SKM-1 (cell line): ENCODE results near the gene SMIM28.

Experiments
- DNase-seq: peaks from one replicate; lab custom pipeline; 2025; ENCODE audit not compliant: unreplicated experiment; lab: John Stamatoyannopoulos, UW

SMIM28 gene

DNA sequence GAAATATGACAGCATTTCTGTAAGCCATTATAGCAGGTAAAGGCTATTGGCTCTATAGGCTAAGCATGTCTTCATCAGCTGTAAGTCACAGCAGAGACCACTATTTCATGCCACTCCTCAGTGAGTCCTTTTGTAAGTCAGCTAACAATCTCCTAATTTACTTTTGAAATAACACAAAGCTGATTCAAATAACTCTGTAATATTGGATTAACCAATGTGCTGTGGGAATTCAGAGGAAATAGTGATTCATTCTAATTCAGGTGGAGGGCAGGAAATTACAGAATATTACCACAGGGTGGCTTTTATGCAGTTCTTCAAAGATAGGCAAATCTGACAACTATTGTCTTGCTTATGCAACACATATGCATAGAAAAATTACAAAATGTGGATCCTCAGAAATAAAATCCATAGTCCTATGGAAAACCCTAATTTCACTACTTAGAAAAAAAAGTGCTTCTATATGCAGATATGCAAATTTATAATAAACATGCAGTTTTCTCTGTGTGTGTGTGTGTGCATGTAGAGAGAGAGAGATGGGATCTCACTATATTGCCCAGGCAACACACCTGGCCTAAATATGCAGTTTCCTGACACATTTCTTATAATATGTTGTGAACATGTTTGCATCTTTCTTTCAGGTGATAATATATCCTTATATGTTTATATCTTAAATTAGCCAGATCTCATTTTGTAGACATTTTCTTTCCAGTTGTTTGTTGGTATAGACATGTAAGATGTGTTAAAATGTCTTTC is 4.8 kb upstream of the SMIM28 start:
- no peak for DNase-seq

DNA sequence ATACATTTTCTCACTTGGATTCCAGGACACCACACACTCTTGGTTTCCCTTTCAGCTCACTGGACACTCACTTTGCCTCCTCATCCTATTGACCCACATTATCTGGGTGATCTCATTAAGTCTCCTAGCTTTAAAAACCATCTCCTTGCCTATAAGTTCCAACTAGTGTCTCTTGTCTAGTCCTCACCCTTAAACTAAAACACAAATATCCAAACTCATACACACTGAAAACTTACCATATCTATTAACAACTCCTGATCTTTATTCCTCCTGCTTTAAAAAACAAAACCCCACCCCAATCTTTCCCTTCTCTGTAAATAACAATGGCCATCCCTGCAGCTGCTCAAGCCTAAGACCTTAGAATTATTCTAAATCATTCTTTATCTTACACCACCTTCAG is 3.5 kb upstream of the SMIM28 start:
- no peak for DNase-seq

DNA sequence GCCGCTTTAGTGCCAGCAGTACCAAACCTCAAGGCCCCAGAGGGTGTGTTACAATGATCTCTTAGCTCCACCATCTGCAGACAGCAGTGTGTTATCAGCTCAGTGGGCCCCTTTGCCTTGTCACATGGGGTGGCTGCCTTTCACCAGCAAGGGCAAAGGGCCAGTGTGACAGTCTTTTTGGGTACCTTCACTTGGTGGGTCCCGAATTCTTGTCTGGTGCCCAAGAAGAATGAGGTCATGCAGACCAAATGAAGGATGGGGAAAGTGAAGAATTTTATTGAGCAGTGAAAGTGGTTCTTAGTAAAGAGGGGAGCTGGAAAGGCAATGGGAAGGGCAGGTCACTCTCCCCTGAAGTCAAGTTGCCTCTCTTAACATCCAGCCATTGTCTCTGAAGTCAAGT is 2.9 kb upstream of the SMIM28 start:
- DNase-seq = no peak

DNA sequence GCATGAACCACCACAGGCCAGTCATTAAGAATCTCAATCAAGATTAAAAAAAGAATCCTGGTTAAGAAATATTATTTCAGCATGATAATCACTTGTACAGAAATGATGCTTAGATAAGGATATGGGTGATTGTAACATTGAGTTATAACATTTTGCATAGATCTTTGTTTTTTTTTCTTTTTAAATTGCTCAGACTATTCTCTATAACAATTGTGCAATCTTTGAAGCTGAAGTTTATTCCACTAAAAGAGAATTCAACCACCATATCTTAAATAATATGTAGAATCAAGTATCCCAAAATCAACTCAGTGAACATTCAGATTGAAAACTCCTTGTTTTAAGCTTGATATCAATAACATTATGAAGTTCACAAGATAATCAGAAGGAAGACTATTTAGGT is 663 bp upstream of the SMIM28 start:
- no peak for DNase-seq

GRCh38 chr6:138378463-138378862 is 758 bp downstream of the SMIM28 start:
- DNase-seq = no peak

DNA sequence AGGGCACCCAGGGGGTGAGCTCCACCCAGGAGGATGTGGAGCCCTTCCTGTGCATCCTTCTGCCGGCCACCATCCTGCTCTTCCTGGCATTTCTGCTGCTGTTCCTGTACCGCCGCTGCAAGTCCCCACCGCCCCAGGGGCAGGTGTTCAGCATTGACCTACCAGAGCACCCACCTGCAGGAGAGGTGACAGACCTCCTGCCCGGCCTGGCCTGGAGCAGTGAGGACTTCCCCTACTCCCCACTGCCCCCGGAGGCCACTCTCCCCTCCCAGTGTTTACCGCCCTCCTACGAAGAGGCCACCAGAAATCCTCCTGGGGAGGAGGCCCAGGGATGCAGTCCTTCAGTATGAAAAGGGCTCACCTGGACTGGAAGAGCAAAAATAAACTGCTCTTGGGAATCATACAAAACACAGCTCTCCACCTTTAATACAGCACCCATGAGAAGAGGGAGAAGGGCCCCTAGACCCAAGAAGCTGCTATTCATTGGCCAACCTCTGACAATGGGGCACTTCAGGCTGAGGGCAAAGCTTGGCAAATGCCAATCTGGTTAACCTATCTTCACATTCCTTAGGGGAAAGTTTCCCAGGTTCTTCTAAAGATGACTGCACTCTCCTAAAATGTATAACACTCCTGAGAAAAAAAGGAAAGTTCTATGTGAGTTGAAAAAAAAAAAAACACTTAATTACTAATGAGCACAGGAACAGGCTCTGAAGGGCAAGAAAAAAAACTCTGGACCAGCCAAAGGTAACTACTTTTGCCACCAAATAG is 5.0 kb downstream of the SMIM28 start:
- DNase-seq = no peak

- no peak for DNase-seq
Measured at GRCh38 chr6:138383776-138384175, 6.1 kb downstream of the SMIM28 start.

GRCh38 chr6:138386897-138387296 is 9.2 kb downstream of the SMIM28 start:
- DNase-seq = no peak

DNA sequence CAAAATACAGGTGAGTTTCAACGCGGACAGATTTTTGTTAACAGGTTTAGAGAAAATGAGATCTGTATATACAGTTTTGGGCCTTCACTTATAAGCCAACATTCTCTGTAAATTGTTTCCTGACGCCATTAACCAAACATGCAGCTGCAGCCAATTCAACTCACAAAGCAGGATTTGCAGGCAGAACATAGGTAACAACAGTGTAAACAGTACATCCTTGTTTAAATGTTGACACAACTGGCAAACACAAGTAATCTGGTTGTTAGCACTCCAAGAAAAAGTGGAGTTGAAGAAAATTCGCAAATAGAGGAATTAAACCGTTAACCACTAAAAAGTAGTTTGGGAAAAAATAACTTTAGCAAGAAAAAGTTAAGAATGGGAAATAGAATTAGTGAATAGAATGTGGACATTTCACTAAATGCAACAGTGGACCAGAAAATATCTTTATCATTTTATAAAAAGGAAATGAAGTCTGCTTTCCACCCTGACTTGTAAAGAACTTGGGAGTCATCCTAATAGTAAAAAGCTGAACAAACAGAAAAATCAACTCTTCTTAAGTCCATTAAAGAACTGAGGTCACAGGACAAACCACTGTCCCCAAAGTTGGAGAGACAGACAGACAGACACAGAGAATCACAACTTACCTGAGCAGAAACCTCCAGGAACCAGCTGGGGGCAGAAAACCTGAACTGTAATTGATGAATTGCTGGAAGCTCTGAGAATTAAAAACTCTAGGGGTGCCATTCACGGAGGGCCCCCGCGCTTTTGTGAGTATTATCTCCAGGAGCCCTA is 10.1 kb downstream of the SMIM28 start:
- no peak for DNase-seq

DNA sequence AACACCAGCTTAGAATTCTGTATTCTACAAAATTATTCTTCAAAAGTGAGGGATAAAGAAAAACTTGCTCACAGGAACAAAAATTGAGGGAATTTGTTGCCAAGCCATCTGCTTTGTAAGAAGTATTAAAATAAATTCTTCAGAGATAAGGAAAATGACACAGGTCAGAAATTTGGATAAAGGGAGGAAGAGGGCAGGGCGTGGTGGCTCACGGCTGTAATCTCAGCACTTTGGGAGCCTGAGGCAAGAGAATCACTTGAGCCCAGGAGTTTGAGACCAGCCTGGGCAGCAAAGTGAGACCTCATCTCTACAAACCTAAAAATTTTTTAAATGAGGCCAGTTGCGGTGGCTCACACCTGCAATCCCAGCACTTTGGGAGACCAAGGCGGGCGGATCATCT is 11.8 kb downstream of the SMIM28 start:
- DNase-seq = no peak

DNA sequence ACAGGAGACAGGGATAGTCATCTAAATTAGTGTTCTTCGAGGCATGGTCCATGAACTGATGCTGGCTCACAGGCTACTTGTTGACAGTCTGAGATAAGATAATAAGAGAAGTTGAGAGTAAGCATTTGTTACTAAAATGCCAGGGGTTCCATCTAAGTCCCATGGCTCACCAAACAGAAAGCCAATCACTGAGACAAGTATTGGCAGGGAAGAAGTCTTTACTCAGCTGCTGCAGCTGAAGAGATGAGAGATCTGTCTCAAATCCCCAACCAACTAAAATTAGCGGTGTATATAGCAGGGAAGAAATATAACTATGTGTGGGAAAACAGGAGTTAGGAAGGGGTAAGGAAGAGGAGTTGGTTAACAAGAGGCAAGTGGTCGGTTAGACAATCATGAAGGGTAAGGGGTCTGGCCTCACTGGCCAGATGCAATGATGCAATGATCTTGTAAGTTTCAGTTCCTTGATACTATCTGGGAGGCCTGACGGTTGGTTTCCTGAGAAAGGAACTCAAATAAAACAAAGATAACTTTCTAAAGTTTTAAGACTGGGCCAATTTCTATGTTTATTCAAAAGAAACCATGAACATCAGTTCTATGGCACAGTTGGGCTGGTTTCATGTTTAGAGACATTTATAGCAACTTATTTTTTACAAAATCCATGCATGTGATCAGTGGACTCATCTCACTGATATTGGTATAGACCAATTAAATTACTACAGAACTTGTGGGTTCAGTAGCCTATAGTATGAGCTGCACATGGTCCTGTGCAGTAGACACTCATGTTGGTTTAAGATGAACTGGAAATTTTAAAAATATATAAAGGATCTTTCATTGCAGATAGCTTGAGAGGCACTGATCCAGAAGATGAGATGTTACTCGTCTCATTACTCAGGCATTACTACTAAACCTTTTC is 16.4 kb downstream of the SMIM28 start:
- DNase-seq = peak; percentile 17

DNA sequence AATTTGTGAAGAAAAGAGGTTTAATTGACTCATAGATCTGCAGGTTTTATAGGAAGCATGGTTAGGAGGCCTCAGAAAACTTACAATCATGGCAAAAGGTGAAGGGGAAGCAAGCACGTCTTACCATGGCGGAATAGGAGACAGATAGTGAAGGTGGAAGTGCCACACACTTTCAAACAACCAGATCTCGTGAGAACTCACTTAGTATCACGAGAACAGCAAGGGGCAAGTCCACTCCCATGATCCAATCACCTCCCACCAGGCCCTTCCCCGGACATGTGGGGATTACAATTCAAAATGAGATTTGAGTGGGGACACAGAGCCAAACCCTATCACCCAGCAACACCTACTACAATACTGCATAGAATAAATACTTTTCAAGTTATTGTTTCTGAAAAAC is 19.0 kb downstream of the SMIM28 start:
- no peak for DNase-seq

GRCh38 chr6:138397128-138398122 is 19.7 kb downstream of the SMIM28 start:
- no peak for DNase-seq

DNA sequence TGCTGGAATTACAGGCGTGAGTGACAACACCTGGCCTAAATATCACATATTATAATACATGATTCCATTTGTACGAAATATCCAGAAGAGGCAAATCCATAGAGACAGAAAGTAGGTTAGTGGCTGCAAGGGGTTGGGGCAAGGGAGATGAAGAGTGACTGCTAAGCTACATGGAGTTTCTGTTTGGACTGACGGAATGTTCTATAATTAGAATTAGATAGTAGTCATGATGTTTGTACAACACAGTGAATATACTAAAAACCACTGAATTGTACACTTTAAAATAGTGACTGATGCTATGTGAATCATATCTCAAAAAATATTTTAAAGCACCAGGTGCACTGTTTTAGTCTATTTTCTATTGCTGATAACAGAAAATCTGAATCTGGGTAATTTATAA is 22.6 kb downstream of the SMIM28 start:
- no peak for DNase-seq

- DNase-seq = no peak
Measured at GRCh38 chr6:138401960-138402837, 24.5 kb downstream of the SMIM28 start.

DNA sequence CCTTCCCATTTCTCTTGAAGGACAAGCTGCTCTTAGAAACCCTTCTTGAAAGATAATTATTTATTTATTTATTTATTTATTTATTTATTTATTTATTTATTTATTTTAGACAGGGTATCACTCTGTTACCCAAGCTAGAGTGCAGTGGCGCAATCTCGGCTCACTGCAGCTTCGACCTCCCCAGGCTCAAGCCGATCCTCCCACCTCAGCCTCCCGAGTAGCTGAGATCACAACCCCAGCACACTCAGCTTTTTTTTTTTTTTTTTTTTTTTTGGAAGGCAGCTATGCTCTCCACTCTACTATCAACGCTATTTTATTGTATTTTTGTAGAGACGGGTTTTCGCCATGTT is 25.1 kb downstream of the SMIM28 start:
- no peak for DNase-seq

- no peak for DNase-seq
Measured at GRCh38 chr6:138403324-138403800, 25.7 kb downstream of the SMIM28 start.

DNA sequence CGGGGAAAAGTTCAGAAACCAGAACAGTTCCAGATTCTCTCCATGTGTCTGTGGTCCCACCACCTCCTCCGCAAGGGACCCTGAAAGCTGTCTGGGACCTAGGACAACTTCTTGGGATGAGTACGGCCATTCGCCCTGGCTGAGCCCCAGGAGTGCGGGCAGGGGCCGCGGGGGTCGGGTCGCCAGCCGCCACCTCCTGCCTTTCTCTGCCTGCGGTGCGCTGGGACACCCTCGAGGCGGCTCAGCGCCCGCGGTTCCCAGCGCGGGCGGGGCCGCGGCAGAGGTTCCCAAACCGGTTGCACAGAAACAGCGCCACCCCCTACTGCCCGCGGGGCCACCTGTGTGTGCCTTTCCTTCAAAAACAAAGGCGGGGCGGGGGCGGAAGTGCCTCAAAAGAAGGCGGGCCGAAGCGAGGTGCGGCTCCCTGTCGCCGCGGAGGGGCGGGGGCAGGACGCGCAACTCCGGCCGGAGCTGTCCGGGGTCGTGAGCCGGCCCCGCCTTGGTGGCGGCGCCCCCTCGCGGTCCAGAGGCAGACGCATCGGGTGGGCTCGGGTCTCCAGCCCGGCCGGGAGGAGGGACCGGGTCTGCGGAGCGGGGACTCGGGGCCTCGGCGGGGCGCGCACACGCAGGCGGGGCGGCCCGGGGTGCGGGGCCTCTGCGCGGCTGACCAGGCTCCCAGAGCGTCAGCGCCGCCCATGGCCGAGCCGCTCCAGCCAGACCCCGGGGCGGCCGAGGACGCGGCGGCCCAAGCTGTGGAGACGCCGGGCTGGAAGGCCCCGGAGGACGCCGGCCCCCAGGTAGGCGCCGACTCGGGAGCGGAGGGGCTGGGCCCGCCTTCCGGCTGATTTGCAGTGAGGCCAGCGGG is 26.3 kb downstream of the SMIM28 start, which contains the start of gene HEBP2:
Gene HEBP2 (plus strand): TSS at position 423 of the 865 bp plus-strand sequence. CDS start 273 bp downstream, at position 696.
- peak; percentile 87 for DNase-seq
